IMR-90 (cell line): Measurements from ENCODE around the gene SLC25A14. TPM values are rescaled to one million over a fixed set of nuclear protein-coding genes. Genes with fewer than 3 reads are reported as not detected.

Experiments used
- ATAC-seq: fragments of 200-7000 bp; cut with Tn5 transposase; 2 replicates; pipeline ENCODE4 v1.9.1; 2020; ENCODE audit warnings: low read depth, mild to moderate bottlenecking, moderate library complexity
- BruUV-seq: library from RNA; stranded (reverse); fragments of 400-500 nt; replicated peaks from 2 replicates; lab custom pipeline; 2021; lab: Mats Ljungman, UMichigan
- CTCF ChIA-PET: fragments of 300-600 bp; formaldehyde crosslinking; extraction: SDS; loops from one replicate; lab custom pipeline; 2021; ENCODE audit warnings: antibody characterized with exemption; lab: Yijun Ruan, JAX
- POLR2A ChIA-PET: fragments of 300-600 bp; sonication (Branson Sonifier 250); formaldehyde crosslinking; loops from one replicate; lab custom pipeline; 2022; ENCODE audit warnings: antibody characterized with exemption; ENCODE audit not compliant: unreplicated experiment; lab: Charles Lee
- DNase-seq: peaks from one replicate; pipeline ENCODE4 v3.0.0; 2013
- H2AFZ ChIP-seq: replicated peaks from 2 replicates; pipeline ENCODE3; 2013; ENCODE audit warnings: low read length, mild to moderate bottlenecking; ENCODE audit not compliant: poor library complexity
- H2AK5ac ChIP-seq: 2 replicates; pipeline ENCODE4 v1.6.1; 2013; ENCODE audit warnings: low read depth, low read length, inconsistent platforms
- H2AK9ac ChIP-seq: replicated peaks from 2 replicates; pipeline ENCODE3; 2013; ENCODE audit warnings: mild to moderate bottlenecking, low read depth, low read length, moderate library complexity; ENCODE audit not compliant: poor library complexity
- H2BK120ac ChIP-seq: 2 replicates; pipeline ENCODE4 v1.6.1; 2013; ENCODE audit warnings: low read depth, low read length, inconsistent platforms
- H2BK15ac ChIP-seq: 3 replicates; pipeline ENCODE4 v1.6.1; 2013; ENCODE audit warnings: low read depth, low read length, inconsistent platforms
- H2BK20ac ChIP-seq: 2 replicates; pipeline ENCODE4 v1.6.1; 2013; ENCODE audit warnings: low read depth, mild to moderate bottlenecking, inconsistent platforms, low read length, moderate library complexity
- H2BK5ac ChIP-seq: 2 replicates; pipeline ENCODE4 v1.6.1; 2013; ENCODE audit warnings: mild to moderate bottlenecking, low read depth, low read length, inconsistent platforms; ENCODE audit not compliant: poor library complexity, severe bottlenecking
- H3K14ac ChIP-seq: replicated peaks from 2 replicates; pipeline ENCODE4 v1.6.1; 2013; ENCODE audit warnings: low read depth, low read length, inconsistent platforms
- H3K18ac ChIP-seq: 2 replicates; pipeline ENCODE4 v1.6.1; 2013; ENCODE audit warnings: low read depth, low read length, control low read depth
- H3K23ac ChIP-seq: 2 replicates; pipeline ENCODE4 v1.6.1; 2013; ENCODE audit warnings: low read depth, low read length, inconsistent platforms
- H3K27ac ChIP-seq: 2 replicates; pipeline ENCODE4 v1.5.1; 2013; ENCODE audit warnings: mild to moderate bottlenecking, control low read depth, low read length; ENCODE audit not compliant: insufficient read depth
- H3K27me3 ChIP-seq: 2 replicates; pipeline ENCODE4 v1.6.1; 2013; ENCODE audit warnings: low read length; ENCODE audit not compliant: control insufficient read depth, insufficient read depth
- H3K36me3 ChIP-seq: 2 replicates; pipeline ENCODE4 v1.6.1; 2013; ENCODE audit warnings: low read length, mixed read lengths; ENCODE audit not compliant: control insufficient read depth, insufficient read depth
- H3K4ac ChIP-seq: 2 replicates; pipeline ENCODE4 v1.6.1; 2013; ENCODE audit warnings: low read depth, low read length, inconsistent platforms
- H3K4me1 ChIP-seq: 2 replicates; pipeline ENCODE4 v1.6.1; 2013; ENCODE audit warnings: low read length, mixed read lengths; ENCODE audit not compliant: control insufficient read depth, insufficient read depth
- H3K4me2 ChIP-seq: 2 replicates; pipeline ENCODE4 v1.6.1; 2013; ENCODE audit warnings: low read depth, mild to moderate bottlenecking, control low read depth, low read length, moderate library complexity
- H3K4me3 ChIP-seq: 2 replicates; pipeline ENCODE4 v1.5.1; 2013; ENCODE audit warnings: low read depth, mild to moderate bottlenecking, control low read depth, low read length, moderate library complexity; ENCODE audit not compliant: insufficient read depth
- H3K56ac ChIP-seq: 2 replicates; pipeline ENCODE4 v1.6.1; 2013; ENCODE audit warnings: low read length, inconsistent platforms; ENCODE audit not compliant: insufficient read depth; ENCODE audit errors: extremely low read depth
- H3K79me1 ChIP-seq, 2 experiments: 2 replicates each; pipeline ENCODE4 v1.6.1; 2013; ENCODE audit warnings: low read length in 2 of 2, inconsistent platforms in 1 of 2, low read depth in 1 of 2
- H3K9ac ChIP-seq: 2 replicates; pipeline ENCODE4 v1.6.1; 2013; ENCODE audit warnings: low read depth, low read length, control low read depth
- H3K9me1 ChIP-seq: 2 replicates; pipeline ENCODE4 v1.6.1; 2013; ENCODE audit warnings: low read length, inconsistent platforms; ENCODE audit not compliant: insufficient read depth
- H3K9me3 ChIP-seq: 2 replicates; pipeline ENCODE4 v1.6.1; 2013; ENCODE audit warnings: low read length; ENCODE audit not compliant: control insufficient read depth, insufficient read depth
- H4K20me1 ChIP-seq: 2 replicates; pipeline ENCODE4 v1.6.1; 2013; ENCODE audit warnings: low read length, inconsistent platforms; ENCODE audit not compliant: insufficient read depth
- H4K5ac ChIP-seq: 2 replicates; pipeline ENCODE4 v1.6.1; 2013; ENCODE audit warnings: mild to moderate bottlenecking, low read depth, low read length, control low read depth
- H4K8ac ChIP-seq, 2 experiments: 2 replicates each; pipeline ENCODE4 v1.6.1; 2013; ENCODE audit warnings: low read depth in 2 of 2, low read length in 2 of 2, control low read depth in 1 of 2, inconsistent platforms in 1 of 2
- H4K91ac ChIP-seq: 2 replicates; pipeline ENCODE4 v1.6.1; 2013; ENCODE audit warnings: low read depth, low read length, inconsistent platforms; ENCODE audit not compliant: insufficient read depth
- BHLHE40 ChIP-seq: fragments of 150-350 bp; IDR thresholded peaks from 2 replicates; pipeline ENCODE4 v1.6.1; 2016; ENCODE audit warnings: mild to moderate bottlenecking, low read depth, low read length
- CEBPB ChIP-seq: IDR thresholded peaks from 2 replicates; pipeline ENCODE4 v1.6.1; 2012; ENCODE audit warnings: low read depth, low read length, improper control_type of control experiment
- CHD1 ChIP-seq: IDR thresholded peaks from 2 replicates; pipeline ENCODE4 v1.6.1; 2012; ENCODE audit warnings: low read depth, low read length, improper control_type of control experiment
- FOS ChIP-seq: fragments of 150-350 bp; IDR thresholded peaks from 2 replicates; pipeline ENCODE4 v1.6.1; 2016; ENCODE audit warnings: low read depth, low read length
- MAFK ChIP-seq: IDR thresholded peaks from 2 replicates; pipeline ENCODE4 v1.6.1; 2012; ENCODE audit warnings: low read depth, low read length, improper control_type of control experiment
- MAZ ChIP-seq: IDR thresholded peaks from 2 replicates; pipeline ENCODE4 v1.6.1; 2012; ENCODE audit warnings: low read depth, mild to moderate bottlenecking, low read length, improper control_type of control experiment, moderate library complexity, borderline replicate concordance
- MXI1 ChIP-seq: IDR thresholded peaks from 2 replicates; pipeline ENCODE4 v1.6.1; 2012; ENCODE audit warnings: low read depth, mild to moderate bottlenecking, low read length, moderate library complexity, borderline replicate concordance
- NFE2L2 ChIP-seq: fragments of 150-350 bp; IDR thresholded peaks from 2 replicates; pipeline ENCODE4 v1.6.1; 2016; ENCODE audit warnings: low read depth, mild to moderate bottlenecking, low read length
- POLR2A ChIP-seq: IDR thresholded peaks from 2 replicates; pipeline ENCODE4 v1.6.1; 2012; ENCODE audit warnings: mild to moderate bottlenecking, low read depth, low read length
- RAD21 ChIP-seq: IDR thresholded peaks from 2 replicates; pipeline ENCODE4 v1.6.1; 2012; ENCODE audit warnings: low read length, improper control_type of control experiment
- RCOR1 ChIP-seq: IDR thresholded peaks from 2 replicates; pipeline ENCODE4 v1.6.1; 2012; ENCODE audit warnings: mild to moderate bottlenecking, low read length, improper control_type of control experiment; ENCODE audit not compliant: insufficient replicate concordance
- RFX5 ChIP-seq: IDR thresholded peaks from 2 replicates; pipeline ENCODE4 v1.8.0; 2012; ENCODE audit warnings: low read depth, mild to moderate bottlenecking, low read length, moderate library complexity
- SMC3 ChIP-seq: fragments of 150-350 bp; IDR thresholded peaks from 2 replicates; pipeline ENCODE4 v1.6.1; 2016; ENCODE audit warnings: low read depth, mild to moderate bottlenecking, antibody characterized with exemption, low read length, moderate library complexity
- WGBS, 2 experiments: methylation state at CpG; one replicate each; pipeline versions ENCODE4 v1.1.5 to v1.1.7; 2013; ENCODE audit warnings: missing lambda C conversion rate in 2 of 2; ENCODE audit not compliant: insufficient read length in 1 of 2; ENCODE audit errors: extremely low coverage in 2 of 2; 5-methylcytosine and 5-hydroxymethylcytosine counted together
- dilution Hi-C: fragments of 300-500 bp; cut with HindIII; formaldehyde crosslinking; loops from one replicate; pipeline ENCODE4 v1.14.3; 2018; ENCODE audit warnings: low sequenced_read_pairs; ENCODE audit not compliant: unreplicated experiment
- in situ Hi-C: fragments of 300-500 bp; cut with MboI; formaldehyde crosslinking; loops from 3 replicates; pipeline ENCODE4 v1.14.3; 2019; ENCODE audit warnings: low sequenced_read_pairs, inconsistent platforms, mixed read lengths
- intact Hi-C: fragments of 100-400 bp; cut with micrococcal nuclease; formaldehyde crosslinking; loops from 2 replicates; pipeline ENCODE4 v1.10.0; 2022
- polyA plus RNA-seq, 3 experiments: library from polyadenylated mRNA; depleted of rRNA; stranded (reverse); fragments of >200 nt; gene quantifications; 2 replicates each; pipeline ENCODE4 v1.2.3, GENCODE V29; 2012; ENCODE audit warnings: low replicate concordance in 1 of 3
- total RNA-seq: library from RNA; depleted of rRNA; stranded (reverse); fragments of >200 nt; gene quantifications from 2 replicates; pipeline ENCODE4 v1.2.3, GENCODE V29; 2012
- TF ChIP-seq, protein P1 (sequence below): fragments of 150-350 bp; IDR thresholded peaks from 2 replicates; pipeline ENCODE4 v1.6.1; 2016; ENCODE audit warnings: low read depth, mild to moderate bottlenecking, low read length, moderate library complexity, borderline replicate concordance
- TF ChIP-seq, protein P2 (sequence below): conservative IDR thresholded peaks from 2 replicates; pipeline ENCODE4 v1.5.1; 2012; ENCODE audit warnings: mild to moderate bottlenecking, low read depth, low read length, improper control_type of control experiment
- TF ChIP-seq, protein P3 (sequence below): fragments of 150-350 bp; IDR thresholded peaks from 2 replicates; pipeline ENCODE4 v1.6.1; 2017; ENCODE audit warnings: mild to moderate bottlenecking, antibody characterized with exemption, low read length, low read depth

Gene SLC25A14
- total and polyA plus RNA-seq, 2 of the 4 experiments (the other 2 are of a cell fraction) = 13.8 TPM

DNA sequence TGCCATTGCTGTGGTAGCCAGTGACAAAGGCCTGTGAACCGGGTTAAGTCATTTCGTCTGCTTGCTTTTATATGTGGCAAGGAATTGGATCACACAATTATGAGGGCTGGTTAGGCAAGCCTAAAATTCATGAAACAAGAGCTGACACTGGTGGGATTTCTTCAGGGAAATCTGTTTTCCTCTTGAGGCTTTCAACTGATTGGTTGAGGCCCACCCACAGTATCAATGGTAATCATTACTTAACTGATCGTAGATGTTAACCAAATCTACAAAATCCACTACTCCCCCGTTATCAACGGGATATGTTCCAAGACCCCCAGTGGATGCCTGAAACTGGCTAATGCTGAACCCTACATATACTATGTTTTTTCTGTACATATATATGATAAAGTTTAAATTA, 75.1 kb downstream of the SLC25A14 start:
- Histone ChIP-seq H3K27ac (no peak overlapping the region), H3K9ac (no peak overlapping the region), H3K4me3 (no peak overlapping the region), H2AK5ac (no peak overlapping the region), H3K36me3 (peaks cover 8% of the 10 kb centered on the region), H3K4me2 (no peak overlapping the region), H4K20me1 (no peaks in the 10 kb centered on the region), H4K5ac (no peak overlapping the region), H2BK120ac (no peak overlapping the region), H3K79me1 (no peaks in the 10 kb centered on the region), H2BK15ac (no peak overlapping the region), H3K9me1 (no peaks in the 10 kb centered on the region), H3K4ac (no peak overlapping the region), H3K56ac (no peak overlapping the region), H3K18ac (no peak overlapping the region), H3K9me3 (no peaks in the 10 kb centered on the region), H2BK5ac (no peak overlapping the region), H4K8ac (no peak overlapping the region), H4K91ac (no peak overlapping the region), H3K23ac (no peak overlapping the region), H2BK20ac (no peak overlapping the region), H2AFZ (no peak overlapping the region), H3K4me1 (no peaks in the 10 kb centered on the region), H3K27me3 (no peaks in the 10 kb centered on the region; the same call in 1 of the 2 replicates), H3K14ac (no peak overlapping the region), H2AK9ac (no peak overlapping the region)
- WGBS, 2 experiments = 69% methylated on average over 2 of the region's 5 CpGs; no CpG with 5 or more reads in 1 of the 2 experiments
- dilution Hi-C loops (no loop called here), in situ Hi-C loops (no loop called here), intact Hi-C loops (no loop called here)
- BruUV-seq = no TSS peak
- ATAC-seq (no peak), DNase-seq (no peak)
- no peak for TF ChIP-seq RAD21
- TF ChIP-seq, protein P1, sequence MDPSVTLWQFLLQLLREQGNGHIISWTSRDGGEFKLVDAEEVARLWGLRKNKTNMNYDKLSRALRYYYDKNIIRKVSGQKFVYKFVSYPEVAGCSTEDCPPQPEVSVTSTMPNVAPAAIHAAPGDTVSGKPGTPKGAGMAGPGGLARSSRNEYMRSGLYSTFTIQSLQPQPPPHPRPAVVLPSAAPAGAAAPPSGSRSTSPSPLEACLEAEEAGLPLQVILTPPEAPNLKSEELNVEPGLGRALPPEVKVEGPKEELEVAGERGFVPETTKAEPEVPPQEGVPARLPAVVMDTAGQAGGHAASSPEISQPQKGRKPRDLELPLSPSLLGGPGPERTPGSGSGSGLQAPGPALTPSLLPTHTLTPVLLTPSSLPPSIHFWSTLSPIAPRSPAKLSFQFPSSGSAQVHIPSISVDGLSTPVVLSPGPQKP = no peak
- TF ChIP-seq RCOR1 = no peak
- TF ChIP-seq CHD1 = no peak
- TF ChIP-seq BHLHE40 = no peak
- TF ChIP-seq SMC3 = no peak
- TF ChIP-seq, protein P2, sequence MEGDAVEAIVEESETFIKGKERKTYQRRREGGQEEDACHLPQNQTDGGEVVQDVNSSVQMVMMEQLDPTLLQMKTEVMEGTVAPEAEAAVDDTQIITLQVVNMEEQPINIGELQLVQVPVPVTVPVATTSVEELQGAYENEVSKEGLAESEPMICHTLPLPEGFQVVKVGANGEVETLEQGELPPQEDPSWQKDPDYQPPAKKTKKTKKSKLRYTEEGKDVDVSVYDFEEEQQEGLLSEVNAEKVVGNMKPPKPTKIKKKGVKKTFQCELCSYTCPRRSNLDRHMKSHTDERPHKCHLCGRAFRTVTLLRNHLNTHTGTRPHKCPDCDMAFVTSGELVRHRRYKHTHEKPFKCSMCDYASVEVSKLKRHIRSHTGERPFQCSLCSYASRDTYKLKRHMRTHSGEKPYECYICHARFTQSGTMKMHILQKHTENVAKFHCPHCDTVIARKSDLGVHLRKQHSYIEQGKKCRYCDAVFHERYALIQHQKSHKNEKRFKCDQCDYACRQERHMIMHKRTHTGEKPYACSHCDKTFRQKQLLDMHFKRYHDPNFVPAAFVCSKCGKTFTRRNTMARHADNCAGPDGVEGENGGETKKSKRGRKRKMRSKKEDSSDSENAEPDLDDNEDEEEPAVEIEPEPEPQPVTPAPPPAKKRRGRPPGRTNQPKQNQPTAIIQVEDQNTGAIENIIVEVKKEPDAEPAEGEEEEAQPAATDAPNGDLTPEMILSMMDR = no peak
- no peak for TF ChIP-seq RFX5
- no peak for TF ChIP-seq MXI1
- TF ChIP-seq, protein P3, sequence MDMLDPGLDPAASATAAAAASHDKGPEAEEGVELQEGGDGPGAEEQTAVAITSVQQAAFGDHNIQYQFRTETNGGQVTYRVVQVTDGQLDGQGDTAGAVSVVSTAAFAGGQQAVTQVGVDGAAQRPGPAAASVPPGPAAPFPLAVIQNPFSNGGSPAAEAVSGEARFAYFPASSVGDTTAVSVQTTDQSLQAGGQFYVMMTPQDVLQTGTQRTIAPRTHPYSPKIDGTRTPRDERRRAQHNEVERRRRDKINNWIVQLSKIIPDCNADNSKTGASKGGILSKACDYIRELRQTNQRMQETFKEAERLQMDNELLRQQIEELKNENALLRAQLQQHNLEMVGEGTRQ = no peak
- TF ChIP-seq MAZ = no peak
- TF ChIP-seq POLR2A = no peak
- no peak for TF ChIP-seq FOS
- no peak for TF ChIP-seq NFE2L2
- TF ChIP-seq CEBPB = no peak
- TF ChIP-seq MAFK = no peak
- ChIA-PET CTCF (no interaction called here), POLR2A (no interaction called here)
